Fibroblast of lung (primary cell): ENCODE measurements around the gene CDH15. TPM values are rescaled to one million over a fixed set of nuclear protein-coding genes. Genes with fewer than 3 reads are reported as not detected.
"Not testable (repeated sequence)": the region's sequence is repeated elsewhere in the genome, so short reads cannot be mapped to it uniquely, and the experiment has no call there.

ENCODE experiments used
- DNase-seq, 2 donors: peaks; one replicate each; pipeline versions ENCODE4 v3.0.0 to v3.0.0-alpha.2; 2010; ENCODE audit warnings: low read depth in 2 of 2
- H2AFZ ChIP-seq: 2 replicates; pipeline ENCODE4 v1.5.1; 2012; ENCODE audit warnings: low read length, control low read depth, inconsistent platforms
- H3K27ac ChIP-seq: 2 replicates; pipeline ENCODE4 v1.5.1; 2011; ENCODE audit warnings: low read length, control low read depth; ENCODE audit not compliant: insufficient read depth
- H3K27me3 ChIP-seq: 2 replicates; pipeline ENCODE4 v1.5.1; 2011; ENCODE audit warnings: mild to moderate bottlenecking, low read length; ENCODE audit not compliant: control insufficient read depth, insufficient read depth
- H3K36me3 ChIP-seq: 2 replicates; pipeline ENCODE4 v1.5.1; 2011; ENCODE audit warnings: low read length; ENCODE audit not compliant: control insufficient read depth, insufficient read depth
- H3K4me1 ChIP-seq: 2 replicates; pipeline ENCODE4 v1.5.1; 2011; ENCODE audit warnings: low read length; ENCODE audit not compliant: control insufficient read depth, insufficient read depth; ENCODE audit errors: extremely low read depth
- H3K4me2 ChIP-seq: 2 replicates; pipeline ENCODE4 v1.5.1; 2011; ENCODE audit warnings: low read length, control low read depth; ENCODE audit not compliant: insufficient read depth; ENCODE audit errors: extremely low read depth
- H3K4me3 ChIP-seq, 4 experiments: fragments of 200-600 bp in 1 of 4; sonication (generic) in 1 of 4; replicated peaks in 1 of 4; 2 replicates each; pipeline ENCODE4 v1.5.1; 2011 to 2016; ENCODE audit warnings: low read length in 4 of 4, low read depth in 3 of 4, mild to moderate bottlenecking in 3 of 4, control low read depth in 2 of 4, inconsistent platforms in 1 of 4, mixed read lengths in 1 of 4; ENCODE audit not compliant: insufficient read depth in 1 of 4; ENCODE audit errors: control extremely low read depth in 1 of 4
- H3K79me2 ChIP-seq: 2 replicates; pipeline ENCODE4 v1.5.1; 2012; ENCODE audit warnings: mild to moderate bottlenecking, low read length, inconsistent platforms; ENCODE audit not compliant: control insufficient read depth, insufficient read depth
- H3K9ac ChIP-seq: 2 replicates; pipeline ENCODE4 v1.5.1; 2011; ENCODE audit warnings: mild to moderate bottlenecking, low read length, control low read depth; ENCODE audit not compliant: insufficient read depth
- H3K9me3 ChIP-seq: 2 replicates; pipeline ENCODE4 v1.5.1; 2012; ENCODE audit warnings: low read depth, low read length; ENCODE audit not compliant: control insufficient read depth, insufficient read depth
- H4K20me1 ChIP-seq: 2 replicates; pipeline ENCODE4 v1.5.1; 2011; ENCODE audit warnings: low read length; ENCODE audit not compliant: control insufficient read depth, insufficient read depth; ENCODE audit errors: extremely low read depth
- CTCF ChIP-seq, 2 donors: IDR thresholded peaks in 1 of 2; conservative IDR thresholded peaks in 1 of 2; 1 replicate in 1 of 2; 2 replicates in 1 of 2; pipeline ENCODE4 v1.5.1; 2011 to 2012; ENCODE audit warnings: low read length in 2 of 2, control low read depth in 1 of 2, inconsistent platforms in 1 of 2, low read depth in 1 of 2, mild to moderate bottlenecking in 1 of 2
- EZH2 ChIP-seq: IDR thresholded peaks from 2 replicates; pipeline ENCODE4 v1.5.1; 2012; ENCODE audit warnings: low read length, control low read depth, mild to moderate bottlenecking; ENCODE audit errors: missing control alignments
- polyA plus RNA-seq, 2 donors: library from polyadenylated mRNA; depleted of rRNA in 1 of 2; stranded (reverse) in 1 of 2; unstranded in 1 of 2; fragments of >200 nt; gene quantifications; 2 replicates each; pipeline ENCODE4 v1.2.1, GENCODE V29; 2011 to 2012; ENCODE audit warnings: missing spikeins in 1 of 2
- total RNA-seq: library from RNA; depleted of rRNA; stranded (reverse); fragments of >200 nt; gene quantifications from 2 replicates; pipeline ENCODE4 v1.2.1, GENCODE V29; 2014

The CDH15 gene
- total and polyA plus RNA-seq, 2 donors (not counting 1 experiment from before 2014, with no cell fraction given): 0.10 to 0.99 TPM

- H3K9me3 ChIP-seq: no peaks in the 10 kb centered on the region
- H3K4me1 ChIP-seq: peaks cover 2% of the 10 kb centered on the region
- peak overlapping the region; percentile 61 to 97 (median 90) for H3K4me3 ChIP-seq
- peak overlapping the region; percentile 46 for H2AFZ ChIP-seq
- H3K36me3 ChIP-seq: no peaks in the 10 kb centered on the region
- H3K79me2 ChIP-seq: peaks cover 1% of the 10 kb centered on the region
- peak overlapping the region; percentile 93 for H3K27ac ChIP-seq
- H3K9ac ChIP-seq: peak overlapping the region; percentile 99
- no peaks in the 10 kb centered on the region for H3K27me3 ChIP-seq
- TF ChIP-seq EZH2: no peak
- TF ChIP-seq CTCF (conservative IDR thresholded peaks at IDR 0.05 in 1 of 2, IDR thresholded peaks at IDR 0.05 in 1 of 2; ENCODE audit: low read depth in 1 of 2, low read length in 2 of 2): no peak
- no peaks in the 10 kb centered on the region for H4K20me1 ChIP-seq
- H3K4me2 ChIP-seq: peak overlapping the region; percentile 92
- DNase-seq: peak; percentile 79 to 81
Measured at GRCh38 chr16:89241187-89242007, 69.8 kb downstream of the CDH15 start.

GRCh38 chr16:89242795-89243200 is 71.2 kb downstream of the CDH15 start:
- TF ChIP-seq CTCF (conservative IDR thresholded peaks at IDR 0.05 in 1 of 2, IDR thresholded peaks at IDR 0.05 in 1 of 2; ENCODE audit: low read depth in 1 of 2, low read length in 2 of 2): no peak
- TF ChIP-seq EZH2: no peak
- Histone ChIP-seq H3K27ac (no peak overlapping the region), H3K36me3 (no peaks in the 10 kb centered on the region), H3K4me1 (peaks cover 6% of the 10 kb centered on the region), H3K9me3 (no peaks in the 10 kb centered on the region), H3K4me2 (no peak overlapping the region), H3K9ac (no peak overlapping the region), H3K4me3 (no peak overlapping the region), H3K79me2 (peaks cover 1% of the 10 kb centered on the region), H3K27me3 (no peaks in the 10 kb centered on the region), H2AFZ (no peak overlapping the region), H4K20me1 (no peaks in the 10 kb centered on the region)
- no peak for DNase-seq

- Histone ChIP-seq H3K27me3 (no peaks in the 10 kb centered on the region), H4K20me1 (no peaks in the 10 kb centered on the region), H3K4me3 (no peak overlapping the region), H3K27ac (no peak overlapping the region), H2AFZ (no peak overlapping the region), H3K36me3 (no peaks in the 10 kb centered on the region), H3K79me2 (peaks cover 1% of the 10 kb centered on the region), H3K4me2 (no peak overlapping the region), H3K4me1 (peaks cover 6% of the 10 kb centered on the region), H3K9ac (no peak overlapping the region), H3K9me3 (no peaks in the 10 kb centered on the region)
- TF ChIP-seq EZH2 (no peak), CTCF (conservative IDR thresholded peaks at IDR 0.05 in 1 of 2, IDR thresholded peaks at IDR 0.05 in 1 of 2; ENCODE audit: low read depth in 1 of 2, low read length in 2 of 2) (no peak)
- no peak for DNase-seq
Measured at GRCh38 chr16:89243664-89244063, 72.1 kb downstream of the CDH15 start.

- not testable (repeated sequence) for H3K4me2 ChIP-seq, H3K36me3 ChIP-seq, H3K79me2 ChIP-seq, H4K20me1 ChIP-seq, H3K4me3 ChIP-seq, H3K27ac ChIP-seq, H2AFZ ChIP-seq, H3K27me3 ChIP-seq, H3K4me1 ChIP-seq, H3K9me3 ChIP-seq, H3K9ac ChIP-seq, DNase-seq
Measured at GRCh38 chr16:89244264-89244663, 72.7 kb downstream of the CDH15 start.
